Measurements from ENCODE around the gene E2F2.
"Not testable (repeated sequence)": the region's sequence is repeated elsewhere in the genome, so short reads cannot be mapped to it uniquely, and the experiment has no call there.

DNA sequence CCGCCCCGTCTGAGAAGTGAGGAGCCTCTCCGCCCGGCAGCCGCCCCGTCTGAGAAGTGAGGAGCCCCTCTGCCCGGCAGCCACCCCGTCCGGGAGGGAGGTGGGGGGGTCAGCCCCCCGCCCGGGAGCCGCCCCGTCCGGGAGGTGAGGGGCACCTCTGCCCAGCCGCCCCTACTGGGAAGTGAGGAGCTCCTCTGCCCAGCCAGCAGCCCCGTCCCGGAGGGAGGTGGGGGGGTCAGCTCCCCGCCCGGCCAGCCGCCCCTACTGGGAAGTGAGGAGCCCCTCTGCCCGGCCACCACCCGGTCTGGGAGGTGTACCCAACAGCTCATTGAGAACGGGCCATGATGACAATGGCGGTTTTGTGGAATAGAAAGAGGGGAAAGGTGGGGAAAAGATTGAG lies 26.9 kb downstream of the E2F2 start:
- TF ChIP-seq CTCF (IDR thresholded peaks at IDR 0.05; ENCODE audit: poor library complexity); EZH2phosphoT487 (IDR thresholded peaks at IDR 0.05; ENCODE audit: low read depth, severe bottlenecking, unreplicated experiment): not testable (repeated sequence)
